Body of pancreas (tissue), 4 donors: ENCODE measurements around the gene ZMYND10.

Experiments used
- CTCF ChIP-seq, 7 experiments: fragments of 450-650 bp in 4 of 7; fragments of 200-600 bp in 3 of 7; sonication (generic) in 3 of 7; IDR thresholded peaks; one replicate each; pipeline ENCODE4 v1.5.1; 2016 to 2019; ENCODE audit warnings: antibody characterized with exemption in 7 of 7
- POLR2A ChIP-seq, 3 donors: fragments of 450-650 bp; IDR thresholded peaks; one replicate each; pipeline ENCODE4 v1.6.1; 2016; ENCODE audit warnings: antibody characterized with exemption in 3 of 3, mild to moderate bottlenecking in 2 of 3

- TF ChIP-seq POLR2A (IDR thresholded peaks at IDR 0.05) (no peak), CTCF (IDR thresholded peaks at IDR 0.05) (no peak)
These were observed 29.1 kb upstream of the ZMYND10 start for GRCh38 chr3:50374363-50375257.
